ENCODE measurements around the gene TRIM43B.
"Not testable (repeated sequence)": the region's sequence is repeated elsewhere in the genome, so short reads cannot be mapped to it uniquely, and the experiment has no call there.

TRIM43B gene

DNA sequence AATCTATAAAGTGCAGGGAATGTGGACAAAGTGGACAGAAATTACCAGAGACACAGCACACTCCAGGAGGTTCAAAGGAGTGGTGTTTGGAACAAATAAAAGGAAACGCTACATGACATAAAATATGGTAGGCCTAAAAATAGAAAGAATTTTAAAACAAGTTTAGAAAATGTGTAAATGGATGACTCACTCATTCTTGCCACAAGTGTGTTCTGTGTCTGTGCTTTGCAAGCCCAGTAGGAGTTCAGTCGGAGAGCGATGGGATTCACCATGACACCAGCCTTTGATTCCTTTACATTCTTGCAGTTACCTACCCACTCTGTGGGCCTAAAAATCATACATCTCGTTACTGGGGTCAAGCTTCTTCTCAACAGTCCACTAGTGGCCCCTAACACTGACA lies 51.2 kb downstream of the TRIM43B start:
- not testable (repeated sequence) for DNase-seq

DNA sequence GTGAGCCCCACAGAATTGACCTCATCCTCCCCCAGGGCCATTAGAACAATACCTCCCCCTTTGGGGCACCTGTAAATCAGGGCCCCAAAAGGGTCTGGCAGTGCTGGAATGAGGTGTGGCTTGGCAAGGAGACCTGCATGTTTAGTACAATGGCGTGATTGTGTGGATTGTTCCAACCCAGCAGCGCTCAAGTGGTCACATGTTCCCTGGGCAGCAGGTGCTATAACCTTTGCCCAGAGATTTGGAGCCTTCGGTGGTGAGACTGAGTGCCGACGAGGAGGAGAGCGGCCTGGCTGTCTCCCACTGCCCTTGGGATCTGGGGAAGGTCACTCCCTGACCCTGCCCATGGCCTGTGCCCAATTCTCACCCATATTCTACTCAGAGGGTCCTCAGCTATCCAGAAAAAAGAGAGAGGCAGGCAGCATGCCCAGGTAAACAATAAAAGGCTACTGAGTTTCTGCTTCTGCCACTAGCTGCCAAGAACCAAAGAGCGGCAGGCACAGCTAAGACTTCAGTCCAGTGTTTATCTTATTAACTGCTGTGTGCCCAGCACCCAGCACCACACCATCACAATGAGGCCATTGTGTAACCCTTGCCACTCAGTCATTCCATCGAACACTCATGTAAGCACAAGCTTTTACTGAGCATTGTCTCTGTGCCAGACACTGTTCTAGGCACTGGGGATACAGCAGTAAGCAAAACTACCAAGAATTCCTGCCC lies 54.6 kb downstream of the TRIM43B start:
- DNase-seq, result not testable (repeated sequence)

DNA sequence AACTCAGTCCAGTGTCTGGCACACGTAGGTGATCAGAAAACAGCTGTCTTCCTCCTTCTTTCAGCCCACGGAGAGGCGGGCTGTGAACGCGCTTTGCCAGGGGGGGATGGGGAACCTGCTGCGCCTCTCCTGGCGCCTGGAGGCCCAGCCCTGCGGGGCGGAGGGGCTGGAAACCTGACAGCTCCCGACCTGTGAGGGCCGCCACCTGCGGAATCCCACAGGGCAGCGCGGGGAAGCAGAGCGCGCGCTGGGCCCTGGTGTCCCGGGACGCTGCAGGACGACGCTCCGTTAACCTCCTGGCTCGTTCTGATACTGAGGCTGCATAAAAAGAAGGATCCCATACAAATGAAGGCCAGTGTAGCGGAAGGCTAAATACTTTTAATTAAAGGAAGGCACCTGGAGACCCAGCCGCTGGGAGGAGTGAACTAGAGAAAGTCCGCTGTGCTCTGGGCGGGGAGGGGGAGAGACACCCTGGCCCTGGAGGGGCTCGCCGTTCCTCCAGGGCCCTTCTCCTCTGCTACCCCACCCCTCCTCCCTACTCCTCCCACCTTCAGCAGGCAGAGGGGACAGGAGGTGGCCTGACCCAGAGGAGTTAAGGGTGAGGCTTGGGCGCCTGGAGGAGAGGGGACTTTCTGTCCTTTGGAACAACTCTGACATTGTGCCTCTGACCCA lies 57.2 kb downstream of the TRIM43B start:
- DNase-seq, result not testable (repeated sequence)
